Measurements from ENCODE around the gene GRAMD1B. TPM values are rescaled to one million over a fixed set of nuclear protein-coding genes. Genes with fewer than 3 reads are reported as not detected.

Gene GRAMD1B
- total RNA-seq, 2 donors from 2014 or later: 28.8 to 39.6 TPM

DNA sequence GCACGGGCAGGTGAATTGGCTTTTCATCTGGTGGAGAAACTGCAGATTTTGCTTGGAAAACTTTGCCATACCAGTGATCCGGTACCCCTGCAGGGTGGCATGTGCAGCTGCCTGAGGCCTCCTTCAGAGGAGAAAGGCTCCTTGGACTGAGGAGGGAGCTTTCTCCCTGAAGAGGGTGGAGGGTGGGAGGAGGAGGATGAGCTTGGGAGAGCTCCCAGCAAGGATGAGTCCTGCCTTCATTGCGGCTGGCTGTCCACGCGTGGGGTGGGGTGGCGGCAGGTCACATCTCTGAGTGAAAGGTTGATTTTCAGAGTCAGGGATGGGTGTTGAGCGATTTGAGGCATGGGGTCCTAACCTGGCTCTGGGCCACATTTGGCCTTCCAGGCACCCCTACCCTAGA is 96.8 kb downstream of the GRAMD1B start:
- 82 to 100% methylated on average over 1 to 7 of the region's 7 CpGs for WGBS, 2 experiments (ENCODE audit: insufficient coverage in 1 of 2, insufficient read length in 1 of 2)
- no peak for DNase-seq
- H3K9ac ChIP-seq (ENCODE audit: extremely low read depth, low read length, poor library complexity, severe bottlenecking): no peak overlapping the region

DNA sequence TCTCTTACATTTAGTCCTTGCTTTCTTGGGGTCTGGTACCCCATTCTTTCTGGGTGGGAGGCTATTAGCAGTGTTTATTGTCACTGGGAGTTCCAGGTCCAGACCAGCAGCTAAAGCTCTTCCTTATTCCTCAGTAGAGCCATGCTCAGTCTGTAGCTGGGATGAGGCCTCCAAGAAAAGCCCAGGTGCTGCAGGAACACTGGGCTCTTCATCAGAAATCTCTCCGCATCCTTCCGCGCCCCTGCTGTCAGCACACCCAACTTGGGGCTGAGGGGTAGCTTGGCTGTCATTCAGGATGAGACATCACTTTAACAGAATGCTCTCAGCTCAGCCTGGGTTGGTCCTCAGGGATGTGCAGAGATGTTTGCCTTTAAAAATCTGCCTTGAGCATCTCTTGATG is 97.5 kb downstream of the GRAMD1B start:
- Histone ChIP-seq H3K4me3 (ENCODE audit: low read length) (no peak overlapping the region), H3K9ac (ENCODE audit: extremely low read depth, low read length, poor library complexity, severe bottlenecking) (no peak overlapping the region), H3K27ac (ENCODE audit: low read depth, low read length) (no peak overlapping the region), H3K4me1 (ENCODE audit: control insufficient read depth, insufficient read depth, low read length) (no peaks in the 10 kb centered on the region), H3K9me3 (ENCODE audit: control insufficient read depth, low read length) (no peaks in the 10 kb centered on the region), H3K36me3 (ENCODE audit: control insufficient read depth, insufficient read depth, low read length) (peaks cover 24% of the 10 kb centered on the region), H3K27me3 (ENCODE audit: control insufficient read depth, insufficient read depth, low read length, poor library complexity, severe bottlenecking) (no peaks in the 10 kb centered on the region)
- 96 to 100% methylated on average over 3 of the region's 3 CpGs for WGBS, 2 experiments (ENCODE audit: insufficient coverage in 1 of 2, insufficient read length in 1 of 2)
- Mint-ChIP-seq H3K27ac (no peak overlapping the region), H3K4me3 (no peak overlapping the region), H3K4me1 (peaks cover 31% of the 10 kb centered on the region), H3K36me3 (ENCODE audit: low read depth) (peaks cover 2% of the 10 kb centered on the region), H3K27me3 (ENCODE audit: insufficient read depth) (peaks cover 37% of the 10 kb centered on the region), H3K9me3 (no peaks in the 10 kb centered on the region)
- no peak for DNase-seq
- TF ChIP-seq, protein P1, sequence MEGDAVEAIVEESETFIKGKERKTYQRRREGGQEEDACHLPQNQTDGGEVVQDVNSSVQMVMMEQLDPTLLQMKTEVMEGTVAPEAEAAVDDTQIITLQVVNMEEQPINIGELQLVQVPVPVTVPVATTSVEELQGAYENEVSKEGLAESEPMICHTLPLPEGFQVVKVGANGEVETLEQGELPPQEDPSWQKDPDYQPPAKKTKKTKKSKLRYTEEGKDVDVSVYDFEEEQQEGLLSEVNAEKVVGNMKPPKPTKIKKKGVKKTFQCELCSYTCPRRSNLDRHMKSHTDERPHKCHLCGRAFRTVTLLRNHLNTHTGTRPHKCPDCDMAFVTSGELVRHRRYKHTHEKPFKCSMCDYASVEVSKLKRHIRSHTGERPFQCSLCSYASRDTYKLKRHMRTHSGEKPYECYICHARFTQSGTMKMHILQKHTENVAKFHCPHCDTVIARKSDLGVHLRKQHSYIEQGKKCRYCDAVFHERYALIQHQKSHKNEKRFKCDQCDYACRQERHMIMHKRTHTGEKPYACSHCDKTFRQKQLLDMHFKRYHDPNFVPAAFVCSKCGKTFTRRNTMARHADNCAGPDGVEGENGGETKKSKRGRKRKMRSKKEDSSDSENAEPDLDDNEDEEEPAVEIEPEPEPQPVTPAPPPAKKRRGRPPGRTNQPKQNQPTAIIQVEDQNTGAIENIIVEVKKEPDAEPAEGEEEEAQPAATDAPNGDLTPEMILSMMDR (conservative IDR thresholded peaks at IDR 0.05): no peak

More for the DNA sequence above, 96.8 kb downstream of the GRAMD1B start:
- H3K4me1 Mint-ChIP-seq: peaks cover 31% of the 10 kb centered on the region
- H3K27ac Mint-ChIP-seq: no peak overlapping the region
- peaks cover 35% of the 10 kb centered on the region for H3K27me3 Mint-ChIP-seq (ENCODE audit: insufficient read depth)
- peaks cover 2% of the 10 kb centered on the region for H3K36me3 Mint-ChIP-seq (ENCODE audit: low read depth)
- Histone ChIP-seq H3K9me3 (ENCODE audit: control insufficient read depth, low read length) (no peaks in the 10 kb centered on the region), H3K4me1 (ENCODE audit: control insufficient read depth, insufficient read depth, low read length) (no peaks in the 10 kb centered on the region), H3K36me3 (ENCODE audit: control insufficient read depth, insufficient read depth, low read length) (peaks cover 17% of the 10 kb centered on the region), H3K4me3 (ENCODE audit: low read length) (no peak overlapping the region), H3K27me3 (ENCODE audit: control insufficient read depth, insufficient read depth, low read length, poor library complexity, severe bottlenecking) (no peaks in the 10 kb centered on the region), H3K27ac (ENCODE audit: low read depth, low read length) (no peak overlapping the region)
- no peak overlapping the region for H3K4me3 Mint-ChIP-seq
- no peaks in the 10 kb centered on the region for H3K9me3 Mint-ChIP-seq
- TF ChIP-seq, protein P1 (conservative IDR thresholded peaks at IDR 0.05): peak; percentile 19

DNA sequence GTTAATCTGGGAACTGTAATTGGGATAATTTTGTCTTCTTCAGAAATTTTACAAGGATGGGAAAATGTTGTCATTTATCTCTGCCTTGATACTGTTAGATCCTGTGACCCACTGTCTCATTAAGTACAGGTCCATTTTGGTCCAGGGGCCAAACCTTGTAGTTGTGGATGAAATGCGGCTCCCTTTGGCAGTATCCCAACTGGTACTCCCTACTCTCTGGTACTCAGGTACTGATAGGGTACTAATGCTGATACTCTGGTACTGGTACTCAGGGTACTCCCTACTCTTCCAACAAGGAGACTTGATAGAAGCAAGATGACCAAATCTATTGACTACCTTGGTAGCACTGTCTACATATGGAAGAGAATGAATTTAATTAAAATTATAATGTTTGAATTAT is 97.9 kb downstream of the GRAMD1B start:
- no peak overlapping the region for H3K27ac ChIP-seq (ENCODE audit: low read depth, low read length)
- H3K27ac Mint-ChIP-seq: no peak overlapping the region
- WGBS, 2 experiments (ENCODE audit: insufficient coverage in 1 of 2, insufficient read length in 1 of 2): 89 to 100% methylated on average over 1 of the region's 1 CpG
- TF ChIP-seq, protein P1 (conservative IDR thresholded peaks at IDR 0.05): no peak
- no peak overlapping the region for H3K9ac ChIP-seq (ENCODE audit: extremely low read depth, low read length, poor library complexity, severe bottlenecking)
- no peaks in the 10 kb centered on the region for H3K27me3 ChIP-seq (ENCODE audit: control insufficient read depth, insufficient read depth, low read length, poor library complexity, severe bottlenecking)
- peaks cover 31% of the 10 kb centered on the region for H3K4me1 Mint-ChIP-seq
- no peak overlapping the region for H3K4me3 ChIP-seq (ENCODE audit: low read length)
- no peak for DNase-seq
- H3K36me3 Mint-ChIP-seq (ENCODE audit: low read depth): peaks cover 2% of the 10 kb centered on the region
- no peaks in the 10 kb centered on the region for H3K9me3 ChIP-seq (ENCODE audit: control insufficient read depth, low read length)
- H3K4me3 Mint-ChIP-seq: no peak overlapping the region
- no peaks in the 10 kb centered on the region for H3K9me3 Mint-ChIP-seq
- no peaks in the 10 kb centered on the region for H3K4me1 ChIP-seq (ENCODE audit: control insufficient read depth, insufficient read depth, low read length)
- peaks cover 37% of the 10 kb centered on the region for H3K27me3 Mint-ChIP-seq (ENCODE audit: insufficient read depth)
- H3K36me3 ChIP-seq (ENCODE audit: control insufficient read depth, insufficient read depth, low read length): peaks cover 25% of the 10 kb centered on the region
